H1 (cell line): ENCODE data around the gene DTNB.

Source experiments
- EGR1 ChIP-seq: IDR thresholded peaks from 2 replicates; pipeline ENCODE4 v1.6.1; 2011; ENCODE audit warnings: low read depth, low read length, borderline replicate concordance
- EZH2 ChIP-seq: fragments of 200-600 bp; sonication (generic); IDR thresholded peaks from 2 replicates; pipeline ENCODE4 v1.7.1; 2012; ENCODE audit warnings: low read depth, mild to moderate bottlenecking, moderate library complexity, low read length, inconsistent platforms; ENCODE audit not compliant: severe bottlenecking
- GABPA ChIP-seq: IDR thresholded peaks from 2 replicates; pipeline ENCODE4 v1.6.1; 2011; ENCODE audit warnings: mild to moderate bottlenecking, low read length, moderate library complexity, borderline replicate concordance; ENCODE audit not compliant: insufficient read depth
- POLR2A ChIP-seq, 2 experiments: IDR thresholded peaks; 1 replicate in 1 of 2; 2 replicates in 1 of 2; pipeline ENCODE4 v1.6.1; 2011; ENCODE audit warnings: low read depth in 2 of 2, low read length in 2 of 2, mild to moderate bottlenecking in 2 of 2; ENCODE audit errors: control extremely low read depth in 1 of 2
- POLR2AphosphoS5 ChIP-seq: IDR thresholded peaks from 2 replicates; pipeline ENCODE4 v1.6.1; 2011; ENCODE audit warnings: low read depth, low read length
- RFX5 ChIP-seq: IDR thresholded peaks from 2 replicates; pipeline ENCODE4 v1.6.1; 2011; ENCODE audit warnings: low read depth, low read length, improper control_type of control experiment, borderline replicate concordance
- SIN3A ChIP-seq, 2 experiments: IDR thresholded peaks in 1 of 2; conservative IDR thresholded peaks in 1 of 2; 2 replicates each; pipeline ENCODE4 v1.6.1; 2011 to 2012; ENCODE audit warnings: low read length in 2 of 2, improper control_type of control experiment in 1 of 2, low read depth in 1 of 2, mild to moderate bottlenecking in 1 of 2
- SIRT6 ChIP-seq: IDR thresholded peaks from one replicate; pipeline ENCODE4 v1.7.1; 2012; ENCODE audit warnings: low read length, inconsistent platforms
- SP1 ChIP-seq: IDR thresholded peaks from 2 replicates; pipeline ENCODE4 v1.6.1; 2011; ENCODE audit warnings: low read depth, low read length
- TF ChIP-seq, protein P1 (sequence below), 3 experiments: IDR thresholded peaks; 1 replicate in 2 of 3; 2 replicates in 1 of 3; pipeline versions ENCODE4 v1.5.1 to v1.6.1; 2011; ENCODE audit warnings: low read length in 3 of 3, mild to moderate bottlenecking in 3 of 3, inconsistent platforms in 2 of 3, low read depth in 1 of 3, moderate library complexity in 1 of 3; ENCODE audit not compliant: insufficient read depth in 1 of 3; ENCODE audit errors: control extremely low read depth in 1 of 3

DNA sequence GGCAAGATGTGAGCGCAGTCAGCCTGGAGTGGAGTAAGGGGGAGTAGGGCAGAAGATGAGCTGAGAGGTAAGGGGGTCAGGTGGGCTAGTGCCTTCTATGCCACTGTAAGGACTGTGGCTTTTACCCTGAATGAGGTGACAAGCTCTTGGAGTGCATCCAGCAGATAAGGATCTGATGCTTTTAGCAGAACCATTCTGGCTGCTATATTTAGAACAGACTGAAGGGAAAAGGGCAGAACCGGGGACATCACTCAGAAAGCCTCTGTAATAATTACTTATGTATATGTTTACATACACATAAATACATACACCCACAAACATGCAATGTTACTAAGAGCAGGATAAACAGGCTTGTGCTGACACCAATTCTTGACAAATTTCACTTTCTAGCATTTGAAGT is 124.8 kb downstream of the DTNB start:
- TF ChIP-seq, protein P1, sequence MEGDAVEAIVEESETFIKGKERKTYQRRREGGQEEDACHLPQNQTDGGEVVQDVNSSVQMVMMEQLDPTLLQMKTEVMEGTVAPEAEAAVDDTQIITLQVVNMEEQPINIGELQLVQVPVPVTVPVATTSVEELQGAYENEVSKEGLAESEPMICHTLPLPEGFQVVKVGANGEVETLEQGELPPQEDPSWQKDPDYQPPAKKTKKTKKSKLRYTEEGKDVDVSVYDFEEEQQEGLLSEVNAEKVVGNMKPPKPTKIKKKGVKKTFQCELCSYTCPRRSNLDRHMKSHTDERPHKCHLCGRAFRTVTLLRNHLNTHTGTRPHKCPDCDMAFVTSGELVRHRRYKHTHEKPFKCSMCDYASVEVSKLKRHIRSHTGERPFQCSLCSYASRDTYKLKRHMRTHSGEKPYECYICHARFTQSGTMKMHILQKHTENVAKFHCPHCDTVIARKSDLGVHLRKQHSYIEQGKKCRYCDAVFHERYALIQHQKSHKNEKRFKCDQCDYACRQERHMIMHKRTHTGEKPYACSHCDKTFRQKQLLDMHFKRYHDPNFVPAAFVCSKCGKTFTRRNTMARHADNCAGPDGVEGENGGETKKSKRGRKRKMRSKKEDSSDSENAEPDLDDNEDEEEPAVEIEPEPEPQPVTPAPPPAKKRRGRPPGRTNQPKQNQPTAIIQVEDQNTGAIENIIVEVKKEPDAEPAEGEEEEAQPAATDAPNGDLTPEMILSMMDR (IDR thresholded peaks at IDR 0.05; ENCODE audit: control extremely low read depth in 1 of 3, insufficient read depth in 1 of 3, low read depth in 1 of 3, low read length in 3 of 3): no peak
- TF ChIP-seq POLR2A (IDR thresholded peaks at IDR 0.05; ENCODE audit: control extremely low read depth in 1 of 2, low read depth in 2 of 2, low read length in 2 of 2) (no peak), EGR1 (no peak), SIN3A (conservative IDR thresholded peaks at IDR 0.05 in 1 of 2, IDR thresholded peaks at IDR 0.05 in 1 of 2; ENCODE audit: low read depth in 1 of 2, low read length in 2 of 2) (no peak), EZH2 (no peak), POLR2AphosphoS5 (no peak), SIRT6 (no peak), GABPA (no peak), RFX5 (no peak), SP1 (no peak)
